AG20443 (cell line): ENCODE measurements around the gene CADM3.

Experiments used
- DNase-seq: peaks from one replicate; pipeline ENCODE4 v3.0.0; 2012; ENCODE audit warnings: low spot score, mixed read lengths

CADM3 gene

DNA sequence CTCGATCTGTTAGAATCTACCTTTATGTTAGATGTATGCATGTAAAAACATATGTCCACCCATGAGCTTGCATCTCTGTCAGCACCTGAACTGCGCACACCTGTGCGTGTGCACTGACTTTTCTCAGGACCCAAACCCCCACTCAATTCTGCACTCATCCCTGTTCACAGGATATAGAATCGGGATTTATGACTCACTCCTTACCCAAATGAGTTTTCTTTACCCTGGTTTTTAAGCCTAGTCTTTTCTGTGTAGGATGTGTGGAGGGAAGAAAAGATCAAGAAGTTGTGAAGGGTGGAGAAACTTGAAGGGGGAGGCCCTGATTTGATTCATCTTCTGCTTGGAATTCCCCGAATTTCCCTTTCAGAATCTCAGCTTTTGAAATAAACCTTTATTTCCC is 35.7 kb downstream of the CADM3 start:
- no peak for DNase-seq

- DNase-seq, result no peak
Measured at GRCh38 chr1:159207774-159208173, 36.4 kb downstream of the CADM3 start.

GRCh38 chr1:159208175-159208825 is 36.9 kb downstream of the CADM3 start:
- DNase-seq, result no peak

- DNase-seq, result no peak
Measured at GRCh38 chr1:159209061-159209460, 37.6 kb downstream of the CADM3 start.

- no peak for DNase-seq
Measured at GRCh38 chr1:159211331-159212136, 40.1 kb downstream of the CADM3 start.

- DNase-seq, result no peak
Measured at GRCh38 chr1:159212596-159212995, 41.2 kb downstream of the CADM3 start.

DNA sequence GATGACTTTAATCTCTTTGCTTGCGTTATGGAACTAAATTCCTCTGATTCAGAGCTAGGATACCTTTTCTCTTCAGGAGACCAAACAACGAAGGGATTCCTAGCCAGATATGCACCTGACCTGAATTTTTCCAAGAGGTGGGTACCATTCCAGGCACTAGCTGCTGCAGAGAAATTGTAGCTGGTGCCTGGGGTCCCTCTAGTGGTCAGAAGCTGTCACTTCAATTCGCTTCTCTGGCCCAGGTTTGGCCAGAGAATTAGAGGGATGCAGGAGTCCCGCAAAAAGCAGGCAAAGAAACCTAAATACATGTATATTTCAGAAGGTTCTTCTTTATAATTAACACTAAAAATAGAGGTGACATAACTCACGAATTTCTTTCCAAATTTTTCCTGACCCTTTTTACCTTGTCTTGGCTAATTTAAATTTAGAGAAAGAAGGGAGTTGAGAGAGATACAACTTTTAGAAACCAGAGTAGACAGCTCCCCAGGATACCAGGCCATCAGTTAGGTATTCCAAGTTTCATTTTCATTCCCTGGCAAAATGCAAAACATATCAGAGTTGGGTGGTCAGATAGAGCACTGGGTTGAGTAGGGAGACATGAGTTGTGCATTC is 42.8 kb downstream of the CADM3 start:
- DNase-seq, result peak; percentile 73

DNA sequence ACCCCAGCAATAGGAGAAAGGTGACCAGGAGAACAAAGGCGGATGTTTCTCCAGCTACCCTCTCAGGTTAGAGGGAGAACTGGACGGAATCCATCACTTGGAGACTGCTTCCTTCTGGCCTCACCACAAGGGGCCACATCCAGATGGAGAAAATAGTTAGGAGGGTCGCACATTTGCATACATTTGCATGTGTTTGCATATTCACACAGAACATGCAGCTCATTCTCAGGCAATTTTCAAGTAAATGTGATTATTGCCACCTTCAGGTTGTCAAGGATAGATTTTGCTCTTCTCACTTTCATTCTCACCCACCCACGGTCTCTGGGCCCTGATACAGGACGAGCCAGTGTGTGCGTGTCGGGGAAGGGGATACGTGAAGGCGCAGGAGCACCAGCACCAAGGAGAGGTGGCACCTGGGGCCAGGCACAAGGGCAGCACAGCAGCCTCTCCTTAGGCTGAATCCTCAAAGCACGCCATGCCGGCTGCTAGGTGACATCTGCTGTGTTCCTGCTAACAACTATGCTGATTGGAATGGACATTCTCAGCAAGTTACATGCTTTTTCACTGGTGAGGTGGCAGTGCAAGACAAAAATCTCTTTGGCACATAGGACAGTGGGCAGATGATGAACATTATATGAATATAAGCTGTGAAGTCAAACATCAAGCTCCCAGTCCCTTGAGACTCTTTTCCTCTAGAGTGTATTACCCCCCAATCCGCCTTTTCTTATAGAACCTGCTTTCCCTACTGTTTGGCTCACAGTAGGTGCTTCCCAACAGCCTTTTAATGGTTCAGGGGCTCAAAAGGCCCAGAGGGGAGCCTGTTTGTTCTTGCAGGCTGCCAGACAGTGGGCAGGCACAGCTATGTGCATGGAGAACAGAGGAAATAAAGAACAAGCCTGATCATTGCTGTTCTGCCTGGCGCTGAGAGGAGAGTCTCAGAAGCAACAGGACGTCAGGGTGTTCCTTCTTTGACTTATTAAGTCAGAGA is 47.5 kb downstream of the CADM3 start:
- DNase-seq, result no peak

- no peak for DNase-seq
Measured at GRCh38 chr1:159222075-159222865, 50.9 kb downstream of the CADM3 start.

DNA sequence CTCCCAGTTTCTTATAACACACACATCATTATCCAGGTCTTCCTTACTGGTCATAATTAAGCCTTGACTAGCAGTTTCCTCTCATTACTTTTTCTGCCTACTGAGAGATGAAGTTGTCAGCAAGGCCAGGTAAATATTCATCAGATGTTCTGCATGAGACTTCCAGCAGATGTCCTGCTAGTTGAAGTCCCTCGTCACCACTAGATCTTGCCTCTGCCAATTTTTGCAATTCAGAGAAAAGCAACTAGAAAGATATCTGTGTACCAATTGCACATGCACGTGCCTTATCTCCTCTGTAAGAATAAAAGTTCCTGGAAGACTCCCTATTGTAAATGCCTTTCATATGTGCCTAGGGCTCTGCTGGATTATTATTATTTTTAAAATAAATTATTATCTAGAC is 51.6 kb downstream of the CADM3 start:
- no peak for DNase-seq

GRCh38 chr1:159228554-159228953 is 57.1 kb downstream of the CADM3 start:
- no peak for DNase-seq

GRCh38 chr1:159229260-159229885 is 58.0 kb downstream of the CADM3 start:
- DNase-seq, result no peak

DNA sequence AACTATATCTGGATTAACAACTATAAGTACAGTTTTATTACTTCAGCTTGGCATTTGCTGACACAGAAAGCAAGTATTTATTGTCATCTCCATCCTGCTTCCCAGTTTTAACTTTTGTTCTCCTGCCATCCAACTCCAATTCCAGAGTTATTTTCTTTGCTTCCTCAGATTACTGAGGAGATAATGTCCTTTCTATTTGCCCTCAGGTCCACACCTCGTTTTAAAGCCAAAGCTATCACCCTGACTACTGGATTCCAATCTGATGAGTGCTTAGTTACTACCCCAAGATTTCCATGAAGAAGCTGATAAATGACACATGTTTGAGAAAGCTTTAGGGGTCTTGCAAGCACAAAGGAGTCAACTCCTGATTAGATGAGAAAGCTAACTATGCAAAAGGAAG is 58.5 kb downstream of the CADM3 start:
- DNase-seq, result no peak

DNA sequence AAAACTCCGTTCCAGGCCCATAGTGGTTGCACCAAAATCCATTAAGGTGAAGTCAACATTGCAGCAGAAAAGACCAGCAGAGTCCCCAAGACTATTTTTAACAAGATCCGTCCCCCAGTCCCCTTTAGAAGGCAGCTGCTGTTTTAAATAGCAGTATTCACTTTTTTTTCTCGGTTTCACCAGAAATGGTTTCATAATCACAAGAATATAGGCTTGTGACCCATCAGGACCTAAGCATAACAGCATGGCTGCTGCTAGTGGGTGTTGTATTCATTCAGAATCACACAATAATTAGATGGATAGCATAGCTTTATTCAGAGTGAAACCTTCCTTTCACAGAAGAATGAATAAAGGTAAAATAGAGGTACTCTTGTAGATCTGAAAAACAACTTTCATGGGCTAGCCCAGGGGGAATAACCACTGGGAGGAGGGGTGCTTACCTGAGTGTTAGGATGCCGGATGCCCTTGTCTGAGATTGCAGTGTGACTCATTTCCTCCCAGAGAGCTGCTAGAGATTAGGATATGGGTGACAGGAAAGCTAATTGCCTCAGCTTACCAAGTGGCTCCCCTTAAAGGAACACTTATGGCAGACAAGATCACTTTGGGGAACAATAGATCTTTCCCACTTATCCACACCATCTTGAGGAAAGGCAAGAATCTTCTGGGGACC is 68.3 kb downstream of the CADM3 start:
- no peak for DNase-seq

DNA sequence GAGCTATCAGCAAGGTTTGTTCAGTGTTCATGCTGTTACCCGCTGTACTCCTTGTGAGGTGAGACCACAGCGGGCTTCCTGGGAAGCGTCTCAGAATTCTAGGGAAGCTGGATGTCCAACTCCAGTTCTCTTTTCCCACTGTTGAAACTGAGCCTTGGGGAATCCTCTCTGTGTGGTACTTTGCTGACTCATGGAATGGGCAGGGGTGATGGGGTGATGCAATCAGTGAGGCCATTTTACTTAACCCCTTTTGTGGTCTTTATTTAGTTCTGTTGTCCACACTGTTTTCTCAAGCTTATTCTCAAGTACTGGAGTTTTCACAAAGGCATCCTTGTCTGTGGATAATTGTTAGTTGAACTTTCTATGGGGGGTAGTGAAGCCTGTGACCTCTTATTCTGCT is 75.9 kb downstream of the CADM3 start:
- DNase-seq, result no peak

- DNase-seq, result no peak
Measured at GRCh38 chr1:159248311-159248710, 76.9 kb downstream of the CADM3 start.

DNA sequence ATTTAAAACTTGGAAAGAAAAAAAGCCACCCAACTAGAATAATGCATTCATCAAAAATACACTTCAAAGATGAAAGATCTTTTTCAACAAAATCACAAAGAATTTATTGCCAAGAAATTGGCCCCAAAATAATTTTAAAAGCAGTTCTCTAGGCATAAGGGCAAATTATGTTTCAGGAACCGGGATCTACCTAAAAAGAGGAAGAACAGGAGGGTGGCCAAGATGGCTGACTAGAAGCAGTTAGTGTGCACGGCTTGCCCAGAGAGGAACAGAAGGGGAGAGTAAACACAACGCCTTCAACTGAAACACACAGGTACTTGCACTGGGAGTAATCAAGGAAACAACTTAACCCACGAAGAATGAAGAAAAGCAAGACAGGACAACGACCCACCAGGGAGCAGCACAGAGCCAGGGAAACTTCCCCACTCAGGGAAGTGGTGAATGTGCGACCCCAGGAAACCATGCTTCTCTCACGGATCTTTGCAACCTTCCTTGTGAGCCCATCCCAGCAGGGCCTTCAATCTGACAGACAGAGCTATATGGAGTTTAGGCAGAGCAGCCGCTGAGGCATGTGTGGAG is 79.3 kb downstream of the CADM3 start:
- DNase-seq, result no peak
